ENCODE measurements around the gene UBE2F. TPM values are rescaled to one million over a fixed set of nuclear protein-coding genes. Genes with fewer than 3 reads are reported as not detected.

UBE2F gene
- total RNA-seq, 1 experiment from 2014 or later: 103 TPM

DNA sequence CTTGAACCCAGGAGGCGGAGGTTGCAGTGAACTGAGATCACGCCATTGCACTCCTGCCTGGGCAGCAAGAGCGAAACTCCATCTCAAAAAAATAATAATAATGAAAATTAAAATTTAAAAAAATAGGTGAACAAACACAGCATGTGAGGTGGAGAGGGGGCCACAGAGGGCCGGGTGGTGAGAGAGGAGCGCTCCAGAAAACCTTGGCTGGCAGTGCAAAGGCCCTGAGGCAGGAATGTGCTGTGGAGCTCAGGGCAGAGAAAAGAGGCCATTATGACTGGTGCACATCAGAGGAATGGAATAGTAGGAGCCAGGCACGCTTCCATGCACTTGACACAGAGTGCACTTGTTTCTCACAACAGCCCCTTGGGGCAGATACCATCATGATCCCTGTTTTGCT is 72.3 kb downstream of the UBE2F start:
- ChIA-PET CTCF (no interaction called here), POLR2A (ENCODE audit: unreplicated experiment) (interaction anchor here (0.6 kb wide), 1 partner anchor 201 kb away, joined by 6 read pairs; the partner anchor contains the start of gene HES6)
- no peak for DNase-seq
- no TSS peak for BruUV-seq (replicated peaks)
- intact Hi-C loops (cut with micrococcal nuclease; ENCODE audit: unreplicated experiment): no loop called here
- H3K4me2 ChIP-seq: no peak overlapping the region
- H3K9me2 ChIP-seq (ENCODE audit: insufficient read depth): no peaks in the 10 kb centered on the region
- peaks cover 22% of the 10 kb centered on the region for H3K36me3 ChIP-seq (ENCODE audit: low read depth)
- no peaks in the 10 kb centered on the region for H3K27me3 ChIP-seq (ENCODE audit: insufficient read depth, low read depth)
- no peaks in the 10 kb centered on the region for H3K4me1 ChIP-seq (replicated peaks; ENCODE audit: insufficient read depth)
- H3F3A ChIP-seq (ENCODE audit: insufficient read depth, low read depth): peaks cover 4% of the 10 kb centered on the region; the same call in 1 of the 2 replicates
- TF ChIP-seq, protein P1, sequence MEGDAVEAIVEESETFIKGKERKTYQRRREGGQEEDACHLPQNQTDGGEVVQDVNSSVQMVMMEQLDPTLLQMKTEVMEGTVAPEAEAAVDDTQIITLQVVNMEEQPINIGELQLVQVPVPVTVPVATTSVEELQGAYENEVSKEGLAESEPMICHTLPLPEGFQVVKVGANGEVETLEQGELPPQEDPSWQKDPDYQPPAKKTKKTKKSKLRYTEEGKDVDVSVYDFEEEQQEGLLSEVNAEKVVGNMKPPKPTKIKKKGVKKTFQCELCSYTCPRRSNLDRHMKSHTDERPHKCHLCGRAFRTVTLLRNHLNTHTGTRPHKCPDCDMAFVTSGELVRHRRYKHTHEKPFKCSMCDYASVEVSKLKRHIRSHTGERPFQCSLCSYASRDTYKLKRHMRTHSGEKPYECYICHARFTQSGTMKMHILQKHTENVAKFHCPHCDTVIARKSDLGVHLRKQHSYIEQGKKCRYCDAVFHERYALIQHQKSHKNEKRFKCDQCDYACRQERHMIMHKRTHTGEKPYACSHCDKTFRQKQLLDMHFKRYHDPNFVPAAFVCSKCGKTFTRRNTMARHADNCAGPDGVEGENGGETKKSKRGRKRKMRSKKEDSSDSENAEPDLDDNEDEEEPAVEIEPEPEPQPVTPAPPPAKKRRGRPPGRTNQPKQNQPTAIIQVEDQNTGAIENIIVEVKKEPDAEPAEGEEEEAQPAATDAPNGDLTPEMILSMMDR (conservative IDR thresholded peaks at IDR 0.05): no peak
- TF ChIP-seq EZH2 (IDR thresholded peaks at IDR 0.05; ENCODE audit: low read depth): no peak
- no peak overlapping the region for H2AFZ ChIP-seq
- H4K20me1 ChIP-seq (ENCODE audit: insufficient read depth): no peaks in the 10 kb centered on the region
- no peak overlapping the region for H3K27ac ChIP-seq
- no peak overlapping the region for H3K4me3 ChIP-seq
- no peaks in the 10 kb centered on the region for H3K9me3 ChIP-seq (ENCODE audit: insufficient read depth, low read depth)
- H3K79me2 ChIP-seq (ENCODE audit: low read depth): no peaks in the 10 kb centered on the region

- Histone ChIP-seq H4K20me1 (ENCODE audit: insufficient read depth) (no peaks in the 10 kb centered on the region), H3K4me3 (no peak overlapping the region), H3F3A (ENCODE audit: insufficient read depth, low read depth) (peaks cover 4% of the 10 kb centered on the region; the same call in 1 of the 2 replicates), H3K9me3 (ENCODE audit: insufficient read depth, low read depth) (no peaks in the 10 kb centered on the region), H3K27me3 (ENCODE audit: insufficient read depth, low read depth) (no peaks in the 10 kb centered on the region), H3K79me2 (ENCODE audit: low read depth) (no peaks in the 10 kb centered on the region), H3K36me3 (ENCODE audit: low read depth) (peaks cover 22% of the 10 kb centered on the region), H3K9me2 (ENCODE audit: insufficient read depth) (no peaks in the 10 kb centered on the region), H3K4me1 (replicated peaks; ENCODE audit: insufficient read depth) (no peaks in the 10 kb centered on the region), H3K27ac (no peak overlapping the region), H2AFZ (no peak overlapping the region), H3K4me2 (no peak overlapping the region)
- TF ChIP-seq, protein P1 (conservative IDR thresholded peaks at IDR 0.05): no peak
- TF ChIP-seq EZH2 (IDR thresholded peaks at IDR 0.05; ENCODE audit: low read depth): no peak
- DNase-seq: no peak
- intact Hi-C loops (cut with micrococcal nuclease; ENCODE audit: unreplicated experiment): no loop called here
- no TSS peak for BruUV-seq (replicated peaks)
- POLR2A ChIA-PET (ENCODE audit: unreplicated experiment): interaction anchor here (0.6 kb wide), 1 partner anchor 200 kb away, joined by 6 read pairs; the partner anchor contains the start of gene HES6
- CTCF ChIA-PET: no interaction called here
Observed at GRCh38 chr2:238039985-238040384, 73.2 kb downstream of the UBE2F start.

GRCh38 chr2:238040918-238041317 is 74.1 kb downstream of the UBE2F start:
- no peak overlapping the region for H3K4me3 ChIP-seq
- TF ChIP-seq, protein P1 (conservative IDR thresholded peaks at IDR 0.05): no peak
- no peak for TF ChIP-seq EZH2 (IDR thresholded peaks at IDR 0.05; ENCODE audit: low read depth)
- H3K9me3 ChIP-seq (ENCODE audit: insufficient read depth, low read depth): no peaks in the 10 kb centered on the region
- H3K27me3 ChIP-seq (ENCODE audit: insufficient read depth, low read depth): no peaks in the 10 kb centered on the region
- H3K27ac ChIP-seq: no peak overlapping the region
- BruUV-seq (replicated peaks): no TSS peak
- peaks cover 4% of the 10 kb centered on the region; the same call in 1 of the 2 replicates for H3F3A ChIP-seq (ENCODE audit: insufficient read depth, low read depth)
- CTCF ChIA-PET: no interaction called here
- no peaks in the 10 kb centered on the region for H3K4me1 ChIP-seq (replicated peaks; ENCODE audit: insufficient read depth)
- H3K79me2 ChIP-seq (ENCODE audit: low read depth): no peaks in the 10 kb centered on the region
- H3K9me2 ChIP-seq (ENCODE audit: insufficient read depth): no peaks in the 10 kb centered on the region
- H4K20me1 ChIP-seq (ENCODE audit: insufficient read depth): no peaks in the 10 kb centered on the region
- no peak for DNase-seq
- POLR2A ChIA-PET (ENCODE audit: unreplicated experiment): no interaction called here
- H3K4me2 ChIP-seq: no peak overlapping the region
- intact Hi-C loops (cut with micrococcal nuclease; ENCODE audit: unreplicated experiment): no loop called here
- peaks cover 22% of the 10 kb centered on the region for H3K36me3 ChIP-seq (ENCODE audit: low read depth)
- H2AFZ ChIP-seq: no peak overlapping the region
